Upper lobe of left lung (tissue), 6 donors: Measurements from ENCODE around the gene PARD3B. TPM values are rescaled to one million over a fixed set of nuclear protein-coding genes. Genes with fewer than 3 reads are reported as not detected.

Experiments used
- ATAC-seq, 2 donors: fragments of 200-7000 bp; cut with Tn5 transposase; one replicate each; pipeline ENCODE4 v1.9.1; 2022; ENCODE audit warnings: mild to moderate bottlenecking in 2 of 2, moderate library complexity in 2 of 2; ENCODE audit not compliant: low FRiP score in 2 of 2
- DNase-seq, 2 donors: peaks; one replicate each; pipeline ENCODE4 v3.0.0-alpha.2; 2019 to 2020
- H3K27ac ChIP-seq, 4 donors: fragments of 200-600 bp; sonication (generic); one replicate each; pipeline ENCODE4 v1.5.1; 2016 to 2019
- H3K27me3 ChIP-seq, 4 donors: fragments of 200-600 bp; sonication (generic); one replicate each; pipeline ENCODE4 v1.5.1; 2017 to 2019
- H3K36me3 ChIP-seq, 4 donors: fragments of 200-600 bp; sonication (generic); one replicate each; pipeline ENCODE4 v1.5.1; 2016 to 2019
- H3K4me1 ChIP-seq, 4 donors: fragments of 200-600 bp; sonication (generic); one replicate each; pipeline ENCODE4 v1.5.1; 2018 to 2019
- H3K4me3 ChIP-seq, 4 donors: fragments of 200-600 bp; sonication (generic); one replicate each; pipeline ENCODE4 v1.5.1; 2017 to 2019; ENCODE audit warnings: mild to moderate bottlenecking in 2 of 4, moderate library complexity in 1 of 4
- H3K9me3 ChIP-seq, 4 donors: fragments of 200-600 bp; sonication (generic); one replicate each; pipeline ENCODE4 v1.5.1; 2018 to 2019
- CTCF ChIP-seq, 6 experiments: fragments of 450-650 bp in 4 of 6; fragments of 200-600 bp in 2 of 6; sonication (generic) in 2 of 6; IDR thresholded peaks; one replicate each; pipeline ENCODE4 v1.5.1; 2016 to 2019; ENCODE audit warnings: antibody characterized with exemption in 6 of 6
- EP300 ChIP-seq, 4 donors: sonication (generic); formaldehyde crosslinking; IDR thresholded peaks; one replicate each; pipeline ENCODE4 v1.5.1; 2017; ENCODE audit warnings: antibody characterized with exemption in 4 of 4, control low read depth in 2 of 4
- POLR2A ChIP-seq, 4 donors: fragments of 450-650 bp; IDR thresholded peaks; one replicate each; pipeline ENCODE4 v1.5.1; 2016 to 2017; ENCODE audit warnings: antibody characterized with exemption in 4 of 4, mild to moderate bottlenecking in 2 of 4
- POLR2AphosphoS5 ChIP-seq, 2 donors: sonication (generic); formaldehyde crosslinking; IDR thresholded peaks; one replicate each; pipeline ENCODE4 v1.5.1; 2017; ENCODE audit warnings: antibody characterized with exemption in 2 of 2
- WGBS, 2 donors: methylation state at CpG; one replicate each; pipeline ENCODE4 v1.1.5; 2017 to 2018; 5-methylcytosine and 5-hydroxymethylcytosine counted together
- total RNA-seq, 6 donors: library from RNA; depleted of rRNA in 4 of 6; stranded (reverse); fragments of >200 nt in 4 of 6; gene quantifications; one replicate each; pipeline versions ENCODE4 v1.1.0 to v1.2.1, GENCODE V29; 2016 to 2021
- donor health status: DM: no; HTN: no; CAD: no; lungs with moderate emphysema.
- donor health status: DM: no; HTN: yes; CAD: no; lungs with severe emphysema.

PARD3B gene
- total RNA-seq, 6 donors from 2014 or later, result 17.8 to 44.9 (median 24.2) TPM

- WGBS, 2 donors, result 88 to 94% methylated on average over 5 of the region's 5 CpGs
- DNase-seq (no peak), ATAC-seq (no peak)
- no peak overlapping the region for H3K27ac ChIP-seq
- no peaks in the 10 kb centered on the region for H3K4me1 ChIP-seq
- TF ChIP-seq POLR2AphosphoS5 (IDR thresholded peaks at IDR 0.05), result no peak
- H3K27me3 ChIP-seq, result no peaks in the 10 kb centered on the region
- no peak overlapping the region for H3K4me3 ChIP-seq
- peaks cover 0 to 4% (median 0%) of the 10 kb centered on the region in 4 donors for H3K9me3 ChIP-seq
- no peaks in the 10 kb centered on the region for H3K36me3 ChIP-seq
Measured at GRCh38 chr2:205644018-205644417, 1098.7 kb downstream of the PARD3B start.

GRCh38 chr2:205646680-205647079 lies 1101.4 kb downstream of the PARD3B start:
- no peak overlapping the region for H3K4me3 ChIP-seq
- DNase-seq (no peak), ATAC-seq (no peak)
- no peak overlapping the region for H3K27ac ChIP-seq
- no peak for TF ChIP-seq CTCF (IDR thresholded peaks at IDR 0.05)
- TF ChIP-seq POLR2A (IDR thresholded peaks at IDR 0.05), result no peak
- TF ChIP-seq POLR2AphosphoS5 (IDR thresholded peaks at IDR 0.05), result no peak
- no peak for TF ChIP-seq EP300 (IDR thresholded peaks at IDR 0.05)
- no peaks in the 10 kb centered on the region for H3K36me3 ChIP-seq
- WGBS, 2 donors, result 66 to 79% methylated on average over 8 of the region's 8 CpGs
- H3K27me3 ChIP-seq, result no peaks in the 10 kb centered on the region
- H3K4me1 ChIP-seq, result peaks cover 0 to 8% (median 3%) of the 10 kb centered on the region in 4 donors
- no peaks in the 10 kb centered on the region for H3K9me3 ChIP-seq

- no peak overlapping the region for H3K4me3 ChIP-seq
- TF ChIP-seq POLR2AphosphoS5 (IDR thresholded peaks at IDR 0.05), result peak in 1 of 2 donors; percentile 62
- no peak for TF ChIP-seq POLR2A (IDR thresholded peaks at IDR 0.05)
- no peak for TF ChIP-seq CTCF (IDR thresholded peaks at IDR 0.05)
- peak in 1 of 4 donors; percentile 37 for TF ChIP-seq EP300 (IDR thresholded peaks at IDR 0.05)
- WGBS, 2 donors, result 69 to 73% methylated on average over 4 of the region's 4 CpGs
- DNase-seq (no peak), ATAC-seq (peak in 1 of 2 donors; percentile 84)
- H3K9me3 ChIP-seq, result no peaks in the 10 kb centered on the region
- no peaks in the 10 kb centered on the region for H3K27me3 ChIP-seq
- no peaks in the 10 kb centered on the region for H3K36me3 ChIP-seq
- peak overlapping the region in 1 of 4 donors; percentile 63 for H3K27ac ChIP-seq
- H3K4me1 ChIP-seq, result peaks cover 0 to 8% (median 3%) of the 10 kb centered on the region in 4 donors
Measured at GRCh38 chr2:205650450-205650849, 1105.2 kb downstream of the PARD3B start.

DNA sequence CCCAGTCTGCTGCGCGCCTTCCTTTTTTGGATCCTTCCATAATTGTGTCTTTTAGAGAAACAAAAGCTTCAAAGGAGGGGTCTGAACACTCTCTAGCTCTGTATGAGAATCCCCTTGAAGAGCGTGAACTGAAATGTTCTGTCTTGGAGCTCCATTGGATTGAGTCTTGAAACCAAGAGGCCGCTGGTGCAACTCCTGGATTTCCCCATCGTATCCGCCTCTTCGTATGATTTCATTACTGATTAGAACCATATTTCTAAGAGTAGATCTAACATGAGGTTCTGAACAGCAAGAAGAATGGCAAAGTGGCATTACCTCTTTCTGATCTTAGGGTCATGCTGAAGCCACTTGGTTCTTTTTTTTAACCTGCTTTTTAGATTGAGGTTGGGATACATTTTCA lies 1105.7 kb downstream of the PARD3B start:
- no peak for DNase-seq
- ATAC-seq, result no peak
- peak overlapping the region in 1 of 4 donors; percentile 49 for H3K27ac ChIP-seq
- TF ChIP-seq EP300 (IDR thresholded peaks at IDR 0.05) (no peak), POLR2A (IDR thresholded peaks at IDR 0.05) (no peak), POLR2AphosphoS5 (IDR thresholded peaks at IDR 0.05) (no peak), CTCF (IDR thresholded peaks at IDR 0.05) (no peak)
- H3K4me3 ChIP-seq, result no peak overlapping the region
- no peaks in the 10 kb centered on the region for H3K27me3 ChIP-seq
- H3K9me3 ChIP-seq, result no peaks in the 10 kb centered on the region
- H3K4me1 ChIP-seq, result peaks cover 0 to 8% (median 3%) of the 10 kb centered on the region in 4 donors
- H3K36me3 ChIP-seq, result no peaks in the 10 kb centered on the region
- WGBS, 2 donors, result 91 to 95% methylated on average over 7 of the region's 7 CpGs

GRCh38 chr2:205651719-205652118 lies 1106.4 kb downstream of the PARD3B start:
- no peak for TF ChIP-seq CTCF (IDR thresholded peaks at IDR 0.05)
- TF ChIP-seq POLR2AphosphoS5 (IDR thresholded peaks at IDR 0.05), result no peak
- no peak for TF ChIP-seq POLR2A (IDR thresholded peaks at IDR 0.05)
- no peak for TF ChIP-seq EP300 (IDR thresholded peaks at IDR 0.05)
- Histone ChIP-seq H3K27ac (no peak overlapping the region), H3K27me3 (no peaks in the 10 kb centered on the region), H3K4me3 (no peak overlapping the region), H3K36me3 (no peaks in the 10 kb centered on the region), H3K4me1 (peaks cover 0 to 9% (median 4%) of the 10 kb centered on the region in 4 donors), H3K9me3 (no peaks in the 10 kb centered on the region)
- WGBS, 2 donors, result 0% methylated on average over 1 of the region's 1 CpG
- ATAC-seq, result no peak
- no peak for DNase-seq
